Esophagus muscularis mucosa (tissue), 4 donors: ENCODE results near the gene SEC14L1. TPM values are rescaled to one million over a fixed set of nuclear protein-coding genes. Genes with fewer than 3 reads are reported as not detected.

Experiments used
- DNase-seq: peaks from one replicate; pipeline ENCODE4 v3.0.0-alpha.2; 2017; ENCODE audit errors: extremely low spot score
- H3K27ac ChIP-seq, 4 donors: fragments of 200-600 bp; sonication (generic); replicated peaks in 1 of 4; 1 replicate in 3 of 4; 2 replicates in 1 of 4; pipeline ENCODE4 v1.5.1; 2016 to 2019; ENCODE audit warnings: mild to moderate bottlenecking in 1 of 4
- H3K27me3 ChIP-seq, 4 donors: fragments of 200-600 bp; sonication (generic); one replicate each; pipeline versions ENCODE4 v1.5.1 to v1.6.0; 2016 to 2019
- H3K36me3 ChIP-seq, 4 donors: fragments of 200-600 bp; sonication (generic); one replicate each; pipeline ENCODE4 v1.5.1; 2016 to 2019
- H3K4me1 ChIP-seq, 4 donors: fragments of 200-600 bp; sonication (generic); one replicate each; pipeline ENCODE4 v1.5.1; 2016 to 2019
- H3K4me3 ChIP-seq, 4 donors: fragments of 200-600 bp; sonication (generic); 1 replicate in 2 of 4; 2 replicates in 2 of 4; pipeline ENCODE4 v1.5.1; 2016 to 2019; ENCODE audit warnings: mild to moderate bottlenecking in 4 of 4, moderate library complexity in 1 of 4
- H3K9me3 ChIP-seq, 4 donors: fragments of 200-600 bp; sonication (generic); 1 replicate in 3 of 4; 2 replicates in 1 of 4; pipeline ENCODE4 v1.5.1; 2016 to 2019
- EP300 ChIP-seq: sonication (generic); formaldehyde crosslinking; IDR thresholded peaks from one replicate; pipeline ENCODE4 v1.6.1; 2017; ENCODE audit warnings: antibody characterized with exemption
- POLR2A ChIP-seq: fragments of 450-650 bp; IDR thresholded peaks from one replicate; pipeline ENCODE4 v1.6.1; 2017; ENCODE audit warnings: antibody characterized with exemption, moderate library complexity, mild to moderate bottlenecking, low read depth
- POLR2AphosphoS5 ChIP-seq, 2 donors: sonication (generic); formaldehyde crosslinking; IDR thresholded peaks; one replicate each; pipeline ENCODE4 v1.6.1; 2017; ENCODE audit warnings: antibody characterized with exemption in 2 of 2
- WGBS: methylation state at CpG from one replicate; pipeline ENCODE4 v1.1.5; 2018; 5-methylcytosine and 5-hydroxymethylcytosine counted together
- intact Hi-C: fragments of 100-400 bp; cut with DNase I; formaldehyde crosslinking; loops from one replicate; pipeline ENCODE4 v1.15.1; 2023
- total RNA-seq, 4 donors: library from RNA; depleted of rRNA; stranded (reverse); fragments of >200 nt; gene quantifications; one replicate each; pipeline versions ENCODE4 v1.1.0 to v1.2.1, GENCODE V29; 2016
- TF ChIP-seq, protein P1 (sequence below), 3 experiments: fragments of 200-600 bp in 2 of 3; fragments of 450-650 bp in 1 of 3; sonication (generic) in 2 of 3; IDR thresholded peaks; one replicate each; pipeline ENCODE4 v1.5.1; 2017 to 2019; ENCODE audit warnings: antibody characterized with exemption in 3 of 3, mild to moderate bottlenecking in 2 of 3, moderate library complexity in 1 of 3

SEC14L1 gene
- total RNA-seq = 10 to 100 TPM; 40.7 to 96.4 (median 64.4) TPM

DNA sequence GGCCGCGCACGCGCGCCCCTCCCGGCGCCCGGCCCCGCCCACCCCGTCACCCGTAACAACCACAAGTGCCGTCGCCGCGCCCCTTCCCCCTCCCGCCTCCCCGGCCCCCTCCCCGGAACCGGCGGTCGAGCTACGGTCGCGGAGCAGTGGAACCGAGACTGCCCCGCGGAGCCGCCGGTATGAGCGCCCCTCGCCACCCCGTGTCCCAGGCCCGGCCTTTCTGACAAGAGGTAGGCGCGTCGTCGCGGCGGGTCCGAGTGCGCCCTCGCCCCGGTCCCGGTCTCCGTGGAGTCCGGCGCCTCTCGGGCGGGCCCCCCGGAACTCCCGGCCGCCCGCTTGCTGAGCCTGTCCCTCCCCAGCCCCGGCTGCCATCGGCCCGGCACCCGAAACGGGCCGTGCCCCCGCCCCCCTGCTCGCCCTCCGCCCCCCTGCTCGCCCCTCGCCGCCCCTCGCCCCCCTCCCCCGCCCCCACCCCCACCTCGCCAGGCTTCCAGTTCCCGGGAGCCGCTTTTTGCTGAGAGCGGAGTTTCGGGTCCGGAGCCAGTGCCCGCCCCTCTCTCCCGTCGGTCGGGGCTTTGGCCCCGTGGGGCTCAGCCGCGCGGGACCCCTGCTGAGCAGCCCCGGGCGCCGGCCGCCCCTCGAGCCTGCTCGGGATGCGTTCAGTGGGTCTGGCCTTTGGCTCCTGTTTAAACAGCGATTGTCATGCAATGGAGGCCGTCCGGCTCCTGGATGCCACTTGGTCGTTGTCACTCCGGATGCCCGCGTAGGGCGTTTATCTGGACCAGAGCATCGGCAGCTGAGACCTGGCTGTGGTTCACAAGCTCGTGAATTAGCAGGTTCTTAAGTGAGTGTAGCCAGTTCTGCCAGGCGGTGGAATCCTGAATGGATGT is at the start of gene SEC14L1:
TSS of gene SEC14L1 (plus strand) at position 92 of the 890 bp plus-strand sequence. CDS start 2,628 bp downstream, outside the sequence.
- H3K9me3 ChIP-seq = no peaks in the 10 kb centered on the region
- WGBS = 0% methylated on average over 19 of the region's 99 CpGs

DNA sequence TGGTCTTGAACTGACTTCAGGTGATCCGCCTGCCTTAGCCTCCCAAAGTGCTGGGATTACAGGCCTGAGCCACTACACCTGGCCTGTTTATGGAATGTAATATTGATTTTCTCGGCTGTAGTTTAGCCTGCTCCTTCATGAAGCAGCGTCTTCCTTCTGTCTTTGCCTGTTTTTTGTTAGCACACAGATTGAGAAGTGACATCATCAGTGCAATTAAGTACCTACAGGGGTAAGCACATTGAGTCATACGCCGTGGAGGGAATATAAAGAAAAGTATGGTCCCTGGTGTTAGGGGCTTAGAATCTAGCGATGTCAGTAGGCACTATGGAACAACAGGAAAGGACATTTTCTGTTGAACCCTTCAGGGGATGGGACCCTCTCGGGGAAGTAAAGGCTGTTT is 48.7 kb upstream of the SEC14L1 start:
- H3K36me3 ChIP-seq = peaks cover 36 to 60% (median 55%) of the 10 kb centered on the region in 4 donors
- H3K27me3 ChIP-seq = no peaks in the 10 kb centered on the region
- intact Hi-C loops = no loop called here
- 93% methylated on average over 7 of the region's 7 CpGs for WGBS
- H3K4me3 ChIP-seq = no peak overlapping the region
- H3K9me3 ChIP-seq = no peaks in the 10 kb centered on the region
- TF ChIP-seq, protein P1, sequence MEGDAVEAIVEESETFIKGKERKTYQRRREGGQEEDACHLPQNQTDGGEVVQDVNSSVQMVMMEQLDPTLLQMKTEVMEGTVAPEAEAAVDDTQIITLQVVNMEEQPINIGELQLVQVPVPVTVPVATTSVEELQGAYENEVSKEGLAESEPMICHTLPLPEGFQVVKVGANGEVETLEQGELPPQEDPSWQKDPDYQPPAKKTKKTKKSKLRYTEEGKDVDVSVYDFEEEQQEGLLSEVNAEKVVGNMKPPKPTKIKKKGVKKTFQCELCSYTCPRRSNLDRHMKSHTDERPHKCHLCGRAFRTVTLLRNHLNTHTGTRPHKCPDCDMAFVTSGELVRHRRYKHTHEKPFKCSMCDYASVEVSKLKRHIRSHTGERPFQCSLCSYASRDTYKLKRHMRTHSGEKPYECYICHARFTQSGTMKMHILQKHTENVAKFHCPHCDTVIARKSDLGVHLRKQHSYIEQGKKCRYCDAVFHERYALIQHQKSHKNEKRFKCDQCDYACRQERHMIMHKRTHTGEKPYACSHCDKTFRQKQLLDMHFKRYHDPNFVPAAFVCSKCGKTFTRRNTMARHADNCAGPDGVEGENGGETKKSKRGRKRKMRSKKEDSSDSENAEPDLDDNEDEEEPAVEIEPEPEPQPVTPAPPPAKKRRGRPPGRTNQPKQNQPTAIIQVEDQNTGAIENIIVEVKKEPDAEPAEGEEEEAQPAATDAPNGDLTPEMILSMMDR (IDR thresholded peaks at IDR 0.05) = no peak
- TF ChIP-seq EP300 (no peak), POLR2AphosphoS5 (IDR thresholded peaks at IDR 0.05) (no peak), POLR2A (no peak)
- H3K27ac ChIP-seq = no peak overlapping the region
- no peak for DNase-seq
- peaks cover 27 to 67% (median 60%) of the 10 kb centered on the region in 4 donors for H3K4me1 ChIP-seq

More for the DNA sequence above, at the start of gene SEC14L1:
- intact Hi-C loops = loop anchor here (2.0 kb wide), 1 partner anchor 44 kb away; no protein-coding TSS in a partner anchor
- DNase-seq = no peak
- Histone ChIP-seq H3K27me3 (no peaks in the 10 kb centered on the region), H3K27ac (peak within 1 kb of the TSS; percentile 92 to 96 (median 96)), H3K4me1 (peaks cover 20 to 58% (median 43%) of the 10 kb centered on the region in 4 donors), H3K4me3 (peak within 1 kb of the TSS; percentile 90 to 99 (median 97)), H3K36me3 (peaks cover 6 to 40% (median 21%) of the 10 kb centered on the region in 4 donors)
- TF ChIP-seq EP300 (no peak), POLR2A (no peak), POLR2AphosphoS5 (IDR thresholded peaks at IDR 0.05) (no peak)
- TF ChIP-seq, protein P1 (IDR thresholded peaks at IDR 0.05) = no peak

DNA sequence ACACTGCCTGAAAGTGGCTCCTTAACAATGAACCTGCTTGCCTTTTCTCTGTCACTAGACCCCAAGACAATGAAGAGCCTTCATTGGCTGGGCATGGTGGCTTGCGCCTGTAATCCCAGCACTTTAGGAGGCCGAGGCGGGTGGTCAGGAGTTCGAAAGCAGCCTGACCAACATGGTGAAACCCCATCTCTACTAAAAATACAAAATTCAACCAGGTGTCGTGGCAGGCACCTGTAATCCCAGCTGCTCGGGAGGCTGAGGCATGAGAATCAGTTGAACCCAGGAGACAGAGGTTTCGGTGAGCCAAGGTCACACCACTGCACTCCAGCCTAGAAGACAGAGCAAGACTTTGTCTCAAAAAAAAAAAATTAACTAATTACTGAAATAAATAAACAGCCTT is 45.3 kb upstream of the SEC14L1 start:
- no peaks in the 10 kb centered on the region for H3K27me3 ChIP-seq
- WGBS = 94% methylated on average over 7 of the region's 7 CpGs
- no peak for DNase-seq
- intact Hi-C loops = no loop called here
- TF ChIP-seq, protein P1 (IDR thresholded peaks at IDR 0.05) = no peak
- TF ChIP-seq EP300 (no peak), POLR2AphosphoS5 (IDR thresholded peaks at IDR 0.05) (no peak), POLR2A (no peak)
- H3K4me3 ChIP-seq = no peak overlapping the region
- peak overlapping the region in 3 of 4 donors; percentile 30 to 81 (median 75) for H3K27ac ChIP-seq
- peaks cover 30 to 54% (median 53%) of the 10 kb centered on the region in 4 donors for H3K36me3 ChIP-seq
- H3K9me3 ChIP-seq = no peaks in the 10 kb centered on the region
- H3K4me1 ChIP-seq = peaks cover 32 to 69% (median 64%) of the 10 kb centered on the region in 4 donors

DNA sequence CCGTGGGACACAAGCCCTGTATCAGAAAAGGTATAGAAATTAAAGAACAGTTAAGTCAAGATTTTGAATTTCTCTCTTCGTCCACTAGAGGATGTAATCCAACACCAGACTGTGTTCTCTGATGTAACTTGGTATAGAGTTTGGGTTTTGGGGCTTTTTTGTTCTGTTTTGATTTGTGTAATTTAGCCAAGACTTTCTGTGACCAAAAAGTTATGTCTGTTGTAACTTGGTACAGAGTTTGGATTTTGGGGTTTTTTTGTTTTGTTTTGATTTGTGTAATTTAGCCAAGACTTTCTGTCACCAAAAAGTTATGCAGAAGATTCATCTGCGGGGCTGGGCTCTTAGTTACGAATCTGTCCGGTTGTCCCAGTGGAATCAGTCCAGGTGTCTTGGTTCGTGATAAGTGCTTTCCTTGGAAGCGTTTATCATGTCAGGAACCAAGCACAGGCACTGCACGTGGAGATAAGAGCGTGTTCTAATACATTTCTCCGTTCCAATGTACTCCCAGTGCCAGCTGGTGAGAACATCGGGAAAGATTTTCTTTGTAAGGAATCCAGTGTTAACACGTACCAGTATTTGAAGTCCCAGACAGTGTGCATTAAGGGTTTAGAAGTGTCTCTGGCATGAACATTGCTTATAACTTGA is 44.1 kb upstream of the SEC14L1 start:
- Histone ChIP-seq H3K4me1 (peaks cover 32 to 59% (median 52%) of the 10 kb centered on the region in 4 donors), H3K27me3 (no peaks in the 10 kb centered on the region), H3K36me3 (peaks cover 26 to 43% (median 41%) of the 10 kb centered on the region in 4 donors), H3K9me3 (no peaks in the 10 kb centered on the region), H3K27ac (peak overlapping the region; percentile 72 to 81 (median 77)), H3K4me3 (peak overlapping the region in 1 of 4 donors; percentile 3)
- DNase-seq = no peak
- intact Hi-C loops = loop anchor here (2.0 kb wide), 1 partner anchor 44 kb away; the partner anchor contains the start of gene SEC14L1
- TF ChIP-seq POLR2AphosphoS5 (IDR thresholded peaks at IDR 0.05) = peak in 1 of 2 donors; percentile 13
- TF ChIP-seq, protein P1 (IDR thresholded peaks at IDR 0.05) = peak; percentile 75 to 80 (median 80)
- TF ChIP-seq POLR2A = no peak
- WGBS = 30% methylated on average over 12 of the region's 12 CpGs
